Fibroblast of skin of left biceps (primary cell): ENCODE measurements around the gene FTHL17.

Experiments used
- DNase-seq, 2 experiments: peaks; one replicate each; pipeline ENCODE4 v3.0.0-alpha.2; 2013; ENCODE audit warnings: low read depth in 2 of 2

The FTHL17 gene

GRCh38 chrX:31038575-31039326, 33.1 kb downstream of the FTHL17 start:
- DNase-seq = peak; percentile 7 to 12

GRCh38 chrX:31036895-31037294, 34.9 kb downstream of the FTHL17 start:
- peak in 1 of 2 experiments; percentile 5 for DNase-seq

- DNase-seq = no peak
Measured at GRCh38 chrX:31027351-31027750, 44.5 kb downstream of the FTHL17 start.

GRCh38 chrX:31024866-31025265, 47.0 kb downstream of the FTHL17 start:
- DNase-seq = no peak

- no peak for DNase-seq
Measured at GRCh38 chrX:31021537-31021936, 50.3 kb downstream of the FTHL17 start.
